Esophagus muscularis mucosa (tissue), 4 donors: ENCODE data around the gene UTP4. TPM values are rescaled to one million over a fixed set of nuclear protein-coding genes. Genes with fewer than 3 reads are reported as not detected.
A peak's percentile ranks its signal among the peaks of the same experiment; 100 is the strongest.

Source experiments
- DNase-seq: peaks from one replicate; pipeline ENCODE4 v3.0.0-alpha.2; 2017; ENCODE audit errors: extremely low spot score
- H3K27ac ChIP-seq, 4 donors: fragments of 200-600 bp; sonication (generic); replicated peaks in 1 of 4; 1 replicate in 3 of 4; 2 replicates in 1 of 4; pipeline ENCODE4 v1.5.1; 2016 to 2019; ENCODE audit warnings: mild to moderate bottlenecking in 1 of 4
- H3K27me3 ChIP-seq, 4 donors: fragments of 200-600 bp; sonication (generic); one replicate each; pipeline versions ENCODE4 v1.5.1 to v1.6.0; 2016 to 2019
- H3K36me3 ChIP-seq, 4 donors: fragments of 200-600 bp; sonication (generic); one replicate each; pipeline ENCODE4 v1.5.1; 2016 to 2019
- H3K4me1 ChIP-seq, 4 donors: fragments of 200-600 bp; sonication (generic); one replicate each; pipeline ENCODE4 v1.5.1; 2016 to 2019
- H3K4me3 ChIP-seq, 4 donors: fragments of 200-600 bp; sonication (generic); 1 replicate in 2 of 4; 2 replicates in 2 of 4; pipeline ENCODE4 v1.5.1; 2016 to 2019; ENCODE audit warnings: mild to moderate bottlenecking in 4 of 4, moderate library complexity in 1 of 4
- H3K9me3 ChIP-seq, 4 donors: fragments of 200-600 bp; sonication (generic); 1 replicate in 3 of 4; 2 replicates in 1 of 4; pipeline ENCODE4 v1.5.1; 2016 to 2019
- CTCF ChIP-seq, 3 experiments: fragments of 200-600 bp in 2 of 3; fragments of 450-650 bp in 1 of 3; sonication (generic) in 2 of 3; IDR thresholded peaks; one replicate each; pipeline ENCODE4 v1.5.1; 2017 to 2019; ENCODE audit warnings: antibody characterized with exemption in 3 of 3, mild to moderate bottlenecking in 2 of 3, moderate library complexity in 1 of 3
- EP300 ChIP-seq: sonication (generic); formaldehyde crosslinking; IDR thresholded peaks from one replicate; pipeline ENCODE4 v1.6.1; 2017; ENCODE audit warnings: antibody characterized with exemption
- POLR2A ChIP-seq: fragments of 450-650 bp; IDR thresholded peaks from one replicate; pipeline ENCODE4 v1.6.1; 2017; ENCODE audit warnings: antibody characterized with exemption, moderate library complexity, mild to moderate bottlenecking, low read depth
- POLR2AphosphoS5 ChIP-seq, 2 donors: sonication (generic); formaldehyde crosslinking; IDR thresholded peaks; one replicate each; pipeline ENCODE4 v1.6.1; 2017; ENCODE audit warnings: antibody characterized with exemption in 2 of 2
- WGBS: methylation state at CpG from one replicate; pipeline ENCODE4 v1.1.5; 2018; 5-methylcytosine and 5-hydroxymethylcytosine counted together
- intact Hi-C: fragments of 100-400 bp; cut with DNase I; formaldehyde crosslinking; loops from one replicate; pipeline ENCODE4 v1.15.1; 2023
- total RNA-seq, 4 donors: library from RNA; depleted of rRNA; stranded (reverse); fragments of >200 nt; gene quantifications; one replicate each; pipeline versions ENCODE4 v1.1.0 to v1.2.1, GENCODE V29; 2016

The UTP4 gene
- total RNA-seq, 4 donors from 2014 or later, result 23.3 to 32.6 (median 24.0) TPM

- Histone ChIP-seq H3K27ac (no peak overlapping the region), H3K4me1 (no peaks in the 10 kb centered on the region), H3K27me3 (no peaks in the 10 kb centered on the region), H3K4me3 (no peak overlapping the region), H3K9me3 (no peaks in the 10 kb centered on the region), H3K36me3 (peaks cover 18 to 98% (median 77%) of the 10 kb centered on the region in 4 donors)
- WGBS, result 93% methylated on average over 1 of the region's 1 CpG
- no peak for DNase-seq
- intact Hi-C loops, result no loop called here
- TF ChIP-seq POLR2AphosphoS5 (IDR thresholded peaks at IDR 0.05), result no peak
- TF ChIP-seq CTCF (IDR thresholded peaks at IDR 0.05), result no peak
- no peak for TF ChIP-seq POLR2A
- TF ChIP-seq EP300, result no peak
Observed at GRCh38 chr16:69160192-69160591, 27.7 kb downstream of the UTP4 start.

- WGBS, result 94% methylated on average over 6 of the region's 6 CpGs
- intact Hi-C loops, result no loop called here
Observed at GRCh38 chr16:69165584-69165983, 33.1 kb downstream of the UTP4 start.

GRCh38 chr16:69166221-69166833 lies 33.9 kb downstream of the UTP4 start:
- no peak for DNase-seq
- intact Hi-C loops, result no loop called here

More at GRCh38 chr16:69165584-69165983, 33.1 kb downstream of the UTP4 start:
- Histone ChIP-seq H3K27me3 (no peaks in the 10 kb centered on the region), H3K9me3 (no peaks in the 10 kb centered on the region), H3K4me1 (peaks cover 0 to 16% (median 11%) of the 10 kb centered on the region in 4 donors), H3K4me3 (no peak overlapping the region), H3K36me3 (peaks cover 15 to 90% (median 69%) of the 10 kb centered on the region in 4 donors), H3K27ac (peak overlapping the region in 2 of 4 donors; percentile 3 to 51)
- DNase-seq, result no peak
- TF ChIP-seq EP300, result no peak
- TF ChIP-seq POLR2AphosphoS5 (IDR thresholded peaks at IDR 0.05), result no peak
- no peak for TF ChIP-seq CTCF (IDR thresholded peaks at IDR 0.05)
- TF ChIP-seq POLR2A, result no peak

GRCh38 chr16:69166946-69167930 lies 34.8 kb downstream of the UTP4 start:
- no peak overlapping the region for H3K4me3 ChIP-seq
- intact Hi-C loops, result no loop called here
- H3K4me1 ChIP-seq, result peaks cover 0 to 31% (median 27%) of the 10 kb centered on the region in 4 donors
- peaks cover 5 to 73% (median 54%) of the 10 kb centered on the region in 4 donors for H3K36me3 ChIP-seq
- no peak for TF ChIP-seq POLR2AphosphoS5 (IDR thresholded peaks at IDR 0.05)
- TF ChIP-seq EP300, result no peak
- no peaks in the 10 kb centered on the region for H3K27me3 ChIP-seq
- H3K9me3 ChIP-seq, result no peaks in the 10 kb centered on the region
- DNase-seq, result no peak
- 78% methylated on average over 7 of the region's 7 CpGs for WGBS
- H3K27ac ChIP-seq, result peak overlapping the region in 1 of 4 donors; percentile 3

More at GRCh38 chr16:69166221-69166833, 33.9 kb downstream of the UTP4 start:
- TF ChIP-seq EP300 (no peak), CTCF (IDR thresholded peaks at IDR 0.05) (no peak), POLR2A (no peak), POLR2AphosphoS5 (IDR thresholded peaks at IDR 0.05) (no peak)
- Histone ChIP-seq H3K9me3 (no peaks in the 10 kb centered on the region), H3K4me3 (no peak overlapping the region), H3K36me3 (peaks cover 8 to 82% (median 63%) of the 10 kb centered on the region in 4 donors), H3K27ac (peak overlapping the region in 2 of 4 donors; percentile 3 to 51), H3K4me1 (peaks cover 0 to 22% (median 18%) of the 10 kb centered on the region in 4 donors), H3K27me3 (no peaks in the 10 kb centered on the region)
- WGBS, result 31% methylated on average over 5 of the region's 8 CpGs

GRCh38 chr16:69169051-69169450 lies 36.6 kb downstream of the UTP4 start:
- no peak overlapping the region for H3K4me3 ChIP-seq
- no peaks in the 10 kb centered on the region for H3K9me3 ChIP-seq
- 95% methylated on average over 4 of the region's 4 CpGs for WGBS
- peaks cover 5 to 56% (median 44%) of the 10 kb centered on the region in 4 donors for H3K36me3 ChIP-seq
- H3K27ac ChIP-seq, result peak overlapping the region in 1 of 4 donors; percentile 87
- intact Hi-C loops, result no loop called here
- TF ChIP-seq POLR2A (no peak), CTCF (IDR thresholded peaks at IDR 0.05) (no peak), EP300 (no peak), POLR2AphosphoS5 (IDR thresholded peaks at IDR 0.05) (no peak)
- no peaks in the 10 kb centered on the region for H3K27me3 ChIP-seq
- peaks cover 11 to 49% (median 44%) of the 10 kb centered on the region in 4 donors for H3K4me1 ChIP-seq
- DNase-seq, result no peak
